ENCODE results near the gene HECW1.

Gene HECW1

DNA sequence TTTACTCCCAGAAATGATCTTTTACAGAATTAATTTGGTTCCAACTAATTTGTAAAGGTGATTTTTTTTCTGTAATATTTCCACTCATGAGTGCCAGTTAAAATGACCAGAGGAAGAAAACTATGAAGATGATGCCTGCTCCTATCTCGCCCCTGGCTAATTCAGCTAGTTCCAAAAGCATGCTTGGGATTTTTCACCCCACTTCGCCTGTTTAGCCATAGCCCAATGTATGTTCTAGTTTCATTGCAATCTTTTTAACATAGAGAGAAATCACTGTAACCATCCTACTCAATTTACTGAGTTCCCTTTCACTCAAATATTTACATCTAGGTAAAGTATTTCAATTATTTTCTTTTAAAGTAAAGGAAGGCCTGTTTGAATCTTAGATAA lies 447.5 kb downstream of the HECW1 start:
- TF ChIP-seq, protein P1, sequence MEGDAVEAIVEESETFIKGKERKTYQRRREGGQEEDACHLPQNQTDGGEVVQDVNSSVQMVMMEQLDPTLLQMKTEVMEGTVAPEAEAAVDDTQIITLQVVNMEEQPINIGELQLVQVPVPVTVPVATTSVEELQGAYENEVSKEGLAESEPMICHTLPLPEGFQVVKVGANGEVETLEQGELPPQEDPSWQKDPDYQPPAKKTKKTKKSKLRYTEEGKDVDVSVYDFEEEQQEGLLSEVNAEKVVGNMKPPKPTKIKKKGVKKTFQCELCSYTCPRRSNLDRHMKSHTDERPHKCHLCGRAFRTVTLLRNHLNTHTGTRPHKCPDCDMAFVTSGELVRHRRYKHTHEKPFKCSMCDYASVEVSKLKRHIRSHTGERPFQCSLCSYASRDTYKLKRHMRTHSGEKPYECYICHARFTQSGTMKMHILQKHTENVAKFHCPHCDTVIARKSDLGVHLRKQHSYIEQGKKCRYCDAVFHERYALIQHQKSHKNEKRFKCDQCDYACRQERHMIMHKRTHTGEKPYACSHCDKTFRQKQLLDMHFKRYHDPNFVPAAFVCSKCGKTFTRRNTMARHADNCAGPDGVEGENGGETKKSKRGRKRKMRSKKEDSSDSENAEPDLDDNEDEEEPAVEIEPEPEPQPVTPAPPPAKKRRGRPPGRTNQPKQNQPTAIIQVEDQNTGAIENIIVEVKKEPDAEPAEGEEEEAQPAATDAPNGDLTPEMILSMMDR (IDR thresholded peaks at IDR 0.05; ENCODE audit: extremely low read depth, missing control alignments) = no peak

DNA sequence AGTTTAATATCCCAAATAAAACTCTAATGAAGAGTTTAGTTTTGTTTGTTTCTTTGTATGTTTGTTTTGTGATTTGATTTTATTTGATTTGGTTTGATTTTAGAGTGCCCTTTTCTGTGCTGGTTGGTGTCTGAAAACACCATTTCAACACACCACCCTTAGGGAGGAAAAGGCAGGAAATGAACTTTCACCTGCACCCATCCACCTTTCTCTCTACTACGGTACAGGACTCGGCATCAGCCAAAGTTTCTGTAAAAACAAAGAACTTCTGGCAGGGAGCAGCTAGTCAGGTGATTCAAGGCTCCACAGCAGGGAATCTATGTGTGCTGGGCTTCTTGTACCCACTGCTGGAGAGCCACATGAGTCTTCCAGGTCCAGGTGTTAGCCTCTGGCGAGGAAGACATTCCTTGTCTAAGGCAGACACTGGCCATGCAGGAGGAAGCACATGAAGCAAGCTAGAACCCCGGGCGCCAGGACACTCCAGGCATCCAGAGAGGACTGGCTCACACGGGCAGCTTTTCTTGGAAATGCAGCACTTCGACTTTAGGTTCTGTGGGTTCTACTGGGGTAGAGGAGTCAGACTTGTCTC lies 448.4 kb downstream of the HECW1 start:
- TF ChIP-seq, protein P1 (IDR thresholded peaks at IDR 0.05; ENCODE audit: extremely low read depth, missing control alignments) = no peak
- DNase-seq (ENCODE audit: low spot score) = no peak

More for the DNA sequence above, 447.5 kb downstream of the HECW1 start:
- no peak for DNase-seq (ENCODE audit: low spot score)

DNA sequence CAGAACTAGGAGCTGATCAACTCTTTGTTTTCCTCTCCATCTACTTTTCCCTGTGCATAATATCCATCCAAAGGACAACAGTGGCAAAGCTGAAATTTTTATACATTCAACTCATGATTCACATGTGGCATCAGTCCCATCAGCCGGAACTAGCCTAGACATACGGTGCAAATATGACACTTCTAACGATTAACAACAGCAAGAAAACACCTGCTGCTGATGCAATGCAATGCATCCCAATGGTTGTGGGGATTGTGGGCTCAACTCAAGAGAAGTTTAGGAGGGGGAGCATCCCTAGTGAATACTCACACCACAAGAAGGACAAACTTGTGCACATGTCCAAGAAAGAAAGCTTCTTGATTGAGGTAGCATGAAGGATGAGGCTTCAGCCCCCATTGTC lies 449.9 kb downstream of the HECW1 start:
- DNase-seq (ENCODE audit: low spot score) = no peak
- TF ChIP-seq, protein P1 (IDR thresholded peaks at IDR 0.05; ENCODE audit: extremely low read depth, missing control alignments) = no peak

DNA sequence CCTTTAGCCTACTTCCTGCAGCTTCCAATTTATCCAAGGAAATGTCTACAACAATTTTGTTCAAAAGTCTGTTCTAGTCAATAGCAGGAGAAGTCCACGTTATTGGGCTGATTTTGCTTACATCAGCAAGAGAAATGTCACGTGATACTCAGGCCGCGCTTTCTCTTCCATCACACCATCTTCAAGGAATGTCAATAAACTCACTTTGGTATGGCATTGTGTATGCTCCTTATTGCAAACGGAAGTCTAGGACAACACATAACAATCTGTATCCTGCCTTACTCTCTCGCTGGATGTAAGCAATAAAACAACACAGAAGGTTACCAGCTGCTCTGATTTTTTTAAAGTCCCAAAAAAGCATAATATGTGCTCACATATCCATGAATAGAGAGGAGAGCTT lies 453.3 kb downstream of the HECW1 start:
- no peak for DNase-seq (ENCODE audit: low spot score)
- TF ChIP-seq, protein P1 (IDR thresholded peaks at IDR 0.05; ENCODE audit: extremely low read depth, missing control alignments) = no peak

DNA sequence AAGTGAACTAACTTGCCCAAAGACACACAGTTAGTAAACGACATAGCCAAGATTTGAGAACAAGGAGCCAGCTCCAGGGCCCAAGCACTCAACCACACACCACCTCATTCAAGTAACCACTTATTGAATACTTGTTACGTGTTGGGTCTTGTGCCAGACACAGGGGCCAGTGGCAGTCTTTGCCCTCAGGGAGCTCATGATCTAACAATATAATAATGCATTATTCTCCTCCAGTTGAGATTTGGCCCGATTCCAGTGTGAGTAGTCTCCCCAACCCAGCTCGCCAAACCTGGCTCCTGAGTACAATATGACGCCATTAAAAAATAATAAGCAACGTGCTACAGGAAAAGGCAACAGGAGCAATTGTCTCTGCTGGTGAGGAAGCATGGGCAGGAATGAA lies 456.1 kb downstream of the HECW1 start:
- TF ChIP-seq, protein P1 (IDR thresholded peaks at IDR 0.05; ENCODE audit: extremely low read depth, missing control alignments) = no peak
- no peak for DNase-seq (ENCODE audit: low spot score)

DNA sequence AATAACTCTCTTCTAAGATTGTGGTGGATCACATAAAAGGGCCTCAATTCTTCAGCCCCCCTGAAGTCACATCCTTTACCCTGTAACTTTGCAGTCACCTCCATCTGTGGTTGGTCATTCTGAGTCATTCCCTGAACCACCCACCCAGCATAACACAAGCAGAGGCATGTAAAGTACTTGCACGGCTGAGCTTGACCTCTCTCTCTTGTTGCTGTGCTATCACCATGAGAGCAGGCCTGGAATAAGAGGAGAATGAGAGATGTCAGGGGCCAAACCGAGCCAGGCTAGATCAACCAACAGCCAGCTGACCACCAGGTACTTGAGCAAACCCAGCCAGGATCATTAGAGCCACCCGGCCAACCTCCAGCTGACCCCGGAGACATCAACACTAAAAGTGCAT lies 457.0 kb downstream of the HECW1 start:
- TF ChIP-seq, protein P1 (IDR thresholded peaks at IDR 0.05; ENCODE audit: extremely low read depth, missing control alignments) = no peak

DNA sequence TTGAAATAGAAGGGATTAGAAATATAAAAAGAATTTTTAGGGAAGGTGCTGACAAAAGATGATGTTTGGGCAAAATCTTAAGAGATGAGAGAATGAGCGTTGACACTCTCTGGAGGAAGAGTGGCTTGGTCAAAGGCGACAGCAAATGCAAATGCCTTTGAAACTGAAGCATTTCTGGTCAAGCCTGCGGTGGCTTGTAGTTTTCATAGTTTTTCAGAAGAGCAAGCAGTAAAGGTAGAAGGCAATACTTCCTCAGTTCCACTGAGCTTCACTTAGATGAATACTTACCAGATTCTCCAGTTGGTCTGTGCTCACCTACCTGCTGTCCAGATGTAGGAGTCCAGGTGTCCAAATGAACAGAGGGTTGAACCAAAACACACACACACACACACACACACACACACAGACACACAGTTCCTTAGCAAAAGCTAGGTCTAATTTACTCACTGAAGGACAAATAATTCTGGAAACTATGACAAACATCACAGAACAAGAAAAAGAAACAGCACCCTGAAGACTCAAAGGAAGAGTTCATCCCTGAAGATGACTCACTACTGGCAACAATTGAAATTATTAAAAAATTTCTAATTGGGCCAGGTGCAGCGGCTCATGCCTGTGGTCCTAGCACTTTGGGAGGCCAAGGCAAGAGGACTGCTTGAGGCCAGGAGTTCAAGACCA lies 458.4 kb downstream of the HECW1 start:
- peak; percentile 39 for DNase-seq (ENCODE audit: low spot score)
- TF ChIP-seq, protein P1 (IDR thresholded peaks at IDR 0.05; ENCODE audit: extremely low read depth, missing control alignments) = no peak

More for the DNA sequence above, 457.0 kb downstream of the HECW1 start:
- DNase-seq (ENCODE audit: low spot score) = peak; percentile 51

All from GM20000 (cell line).